SJCRH30 (cell line): ENCODE measurements around the gene WHRN. TPM values are rescaled to one million over a fixed set of nuclear protein-coding genes. Genes with fewer than 3 reads are reported as not detected.
A peak's percentile ranks its signal among the peaks of the same experiment; 100 is the strongest.

Experiments used
- DNase-seq, 2 experiments: peaks; one replicate each; pipeline ENCODE4 v3.0.0-alpha.2; 2015 to 2020
- H3K27ac ChIP-seq: fragments of 250-450 bp; sonication (Bioruptor Pico); 2 replicates; pipeline ENCODE4 v1.5.1; 2020; ENCODE audit warnings: mild to moderate bottlenecking, moderate library complexity
- H3K27me3 ChIP-seq: fragments of 250-450 bp; sonication (Bioruptor Pico); 2 replicates; pipeline ENCODE4 v1.5.1; 2020; ENCODE audit warnings: mild to moderate bottlenecking, moderate library complexity
- H3K36me3 ChIP-seq: fragments of 250-450 bp; sonication (Bioruptor Pico); 2 replicates; pipeline ENCODE4 v1.5.1; 2020; ENCODE audit warnings: mild to moderate bottlenecking, moderate library complexity
- H3K4me1 ChIP-seq: fragments of 250-450 bp; sonication (Bioruptor Pico); 2 replicates; pipeline ENCODE4 v1.5.1; 2020; ENCODE audit warnings: mild to moderate bottlenecking, moderate library complexity
- H3K4me3 ChIP-seq: fragments of 250-450 bp; sonication (Bioruptor Pico); 2 replicates; pipeline ENCODE4 v1.5.1; 2020; ENCODE audit warnings: mild to moderate bottlenecking, moderate library complexity
- H3K9me3 ChIP-seq: fragments of 250-450 bp; sonication (Bioruptor Pico); replicated peaks from 2 replicates; pipeline ENCODE4 v1.5.1; 2020; ENCODE audit warnings: mild to moderate bottlenecking, moderate library complexity
- total RNA-seq: library from RNA; depleted of rRNA; stranded (reverse); fragments of >200 nt; shearing (Covaris generic); gene quantifications from 2 replicates; pipeline ENCODE4 v1.2.3, GENCODE V29; 2014

WHRN gene
- total RNA-seq, 1 experiment from 2014 or later = 3.1 TPM

- peaks cover 13% of the 10 kb centered on the region for H3K4me1 ChIP-seq
- no peaks in the 10 kb centered on the region for H3K36me3 ChIP-seq
- H3K27me3 ChIP-seq = no peaks in the 10 kb centered on the region
- H3K4me3 ChIP-seq = no peak overlapping the region
- no peak for DNase-seq
- H3K27ac ChIP-seq = no peak overlapping the region
- H3K9me3 ChIP-seq = no peaks in the 10 kb centered on the region
Measured at GRCh38 chr9:114446036-114446435, 59.2 kb downstream of the WHRN start.

- no peaks in the 10 kb centered on the region for H3K36me3 ChIP-seq
- no peak for DNase-seq
- no peak overlapping the region for H3K4me3 ChIP-seq
- H3K27ac ChIP-seq = no peak overlapping the region
- H3K27me3 ChIP-seq = no peaks in the 10 kb centered on the region
- peaks cover 13% of the 10 kb centered on the region for H3K4me1 ChIP-seq
- H3K9me3 ChIP-seq = no peaks in the 10 kb centered on the region
Measured at GRCh38 chr9:114445616-114446015, 59.7 kb downstream of the WHRN start.

- Histone ChIP-seq H3K36me3 (no peaks in the 10 kb centered on the region), H3K4me3 (no peak overlapping the region), H3K27ac (no peak overlapping the region), H3K27me3 (no peaks in the 10 kb centered on the region), H3K4me1 (0 out of 2 replicates have a peak, but pooled peaks cover 3% of the 10 kb centered on the region), H3K9me3 (no peaks in the 10 kb centered on the region)
- no peak for DNase-seq
Measured at GRCh38 chr9:114442022-114442421, 63.3 kb downstream of the WHRN start.

- Histone ChIP-seq H3K9me3 (no peaks in the 10 kb centered on the region), H3K36me3 (no peaks in the 10 kb centered on the region), H3K27ac (no peak overlapping the region), H3K4me3 (no peak overlapping the region), H3K27me3 (no peaks in the 10 kb centered on the region), H3K4me1 (no peaks in the 10 kb centered on the region)
- DNase-seq = no peak
Measured at GRCh38 chr9:114437401-114437893, 67.8 kb downstream of the WHRN start.

- no peaks in the 10 kb centered on the region for H3K9me3 ChIP-seq
- H3K4me1 ChIP-seq = peaks cover 14% of the 10 kb centered on the region
- DNase-seq = peak; percentile 48 to 75
- no peak overlapping the region for H3K4me3 ChIP-seq
- no peak overlapping the region for H3K27ac ChIP-seq
- H3K36me3 ChIP-seq = no peaks in the 10 kb centered on the region
- H3K27me3 ChIP-seq = no peaks in the 10 kb centered on the region
Measured at GRCh38 chr9:114434878-114435311, 70.4 kb downstream of the WHRN start.

- Histone ChIP-seq H3K27ac (no peak overlapping the region), H3K4me1 (peaks cover 19% of the 10 kb centered on the region), H3K27me3 (no peaks in the 10 kb centered on the region), H3K9me3 (no peaks in the 10 kb centered on the region), H3K4me3 (no peak overlapping the region), H3K36me3 (no peaks in the 10 kb centered on the region)
- DNase-seq = no peak
Measured at GRCh38 chr9:114433720-114434255, 71.5 kb downstream of the WHRN start.

GRCh38 chr9:114433086-114433485 is 72.2 kb downstream of the WHRN start:
- H3K4me1 ChIP-seq = peaks cover 19% of the 10 kb centered on the region
- no peak for DNase-seq
- H3K27me3 ChIP-seq = no peaks in the 10 kb centered on the region

GRCh38 chr9:114432323-114433067 is 72.8 kb downstream of the WHRN start:
- Histone ChIP-seq H3K4me1 (peaks cover 19% of the 10 kb centered on the region), H3K4me3 (no peak overlapping the region), H3K36me3 (no peaks in the 10 kb centered on the region), H3K9me3 (no peaks in the 10 kb centered on the region), H3K27me3 (no peaks in the 10 kb centered on the region), H3K27ac (no peak overlapping the region)
- DNase-seq = no peak

More at GRCh38 chr9:114433086-114433485, 72.2 kb downstream of the WHRN start:
- H3K9me3 ChIP-seq = no peaks in the 10 kb centered on the region
- no peak overlapping the region for H3K27ac ChIP-seq
- H3K4me3 ChIP-seq = no peak overlapping the region
- no peaks in the 10 kb centered on the region for H3K36me3 ChIP-seq

GRCh38 chr9:114431770-114432169 is 73.5 kb downstream of the WHRN start:
- peak in 1 of 2 experiments; percentile 42 for DNase-seq
- peaks cover 19% of the 10 kb centered on the region for H3K4me1 ChIP-seq
- no peaks in the 10 kb centered on the region for H3K36me3 ChIP-seq
- H3K27me3 ChIP-seq = no peaks in the 10 kb centered on the region
- no peak overlapping the region for H3K27ac ChIP-seq
- H3K4me3 ChIP-seq = no peak overlapping the region
- H3K9me3 ChIP-seq = no peaks in the 10 kb centered on the region

GRCh38 chr9:114431003-114431402 is 74.3 kb downstream of the WHRN start:
- peaks cover 19% of the 10 kb centered on the region for H3K4me1 ChIP-seq
- peak overlapping the region; percentile 46 for H3K27ac ChIP-seq
- DNase-seq = no peak
- no peaks in the 10 kb centered on the region for H3K9me3 ChIP-seq
- no peaks in the 10 kb centered on the region for H3K36me3 ChIP-seq
- no peaks in the 10 kb centered on the region for H3K27me3 ChIP-seq
- no peak overlapping the region for H3K4me3 ChIP-seq

GRCh38 chr9:114430457-114430856 is 74.8 kb downstream of the WHRN start:
- peaks cover 19% of the 10 kb centered on the region for H3K4me1 ChIP-seq
- no peak overlapping the region for H3K4me3 ChIP-seq
- H3K36me3 ChIP-seq = no peaks in the 10 kb centered on the region
- peak overlapping the region; percentile 46 for H3K27ac ChIP-seq
- no peaks in the 10 kb centered on the region for H3K27me3 ChIP-seq
- no peaks in the 10 kb centered on the region for H3K9me3 ChIP-seq
- peak; percentile 76 to 87 for DNase-seq

GRCh38 chr9:114429488-114429887 is 75.8 kb downstream of the WHRN start:
- no peaks in the 10 kb centered on the region for H3K36me3 ChIP-seq
- no peaks in the 10 kb centered on the region for H3K9me3 ChIP-seq
- DNase-seq = no peak
- H3K27me3 ChIP-seq = no peaks in the 10 kb centered on the region
- H3K27ac ChIP-seq = no peak overlapping the region
- peaks cover 19% of the 10 kb centered on the region for H3K4me1 ChIP-seq
- no peak overlapping the region for H3K4me3 ChIP-seq

GRCh38 chr9:114428466-114428865 is 76.8 kb downstream of the WHRN start:
- Histone ChIP-seq H3K4me3 (no peak overlapping the region), H3K36me3 (no peaks in the 10 kb centered on the region), H3K27me3 (no peaks in the 10 kb centered on the region), H3K27ac (no peak overlapping the region), H3K9me3 (no peaks in the 10 kb centered on the region), H3K4me1 (peaks cover 19% of the 10 kb centered on the region)
- DNase-seq = peak; percentile 34 to 57

GRCh38 chr9:114427644-114428043 is 77.6 kb downstream of the WHRN start:
- DNase-seq = no peak
- H3K27me3 ChIP-seq = no peaks in the 10 kb centered on the region

GRCh38 chr9:114426046-114426948 is 79.0 kb downstream of the WHRN start:
- Histone ChIP-seq H3K36me3 (no peaks in the 10 kb centered on the region), H3K27ac (no peak overlapping the region), H3K9me3 (no peaks in the 10 kb centered on the region), H3K4me3 (no peak overlapping the region), H3K27me3 (no peaks in the 10 kb centered on the region), H3K4me1 (peaks cover 19% of the 10 kb centered on the region)
- DNase-seq = no peak

More at GRCh38 chr9:114427644-114428043, 77.6 kb downstream of the WHRN start:
- H3K4me1 ChIP-seq = peaks cover 19% of the 10 kb centered on the region
- no peaks in the 10 kb centered on the region for H3K9me3 ChIP-seq
- no peaks in the 10 kb centered on the region for H3K36me3 ChIP-seq
- H3K27ac ChIP-seq = no peak overlapping the region
- no peak overlapping the region for H3K4me3 ChIP-seq
